NCI-H2227 (cell line): Measurements from ENCODE around the gene PRODH2.

Experiments used
- DNase-seq: peaks from one replicate; lab custom pipeline; 2025; ENCODE audit not compliant: unreplicated experiment; lab: John Stamatoyannopoulos, UW

The PRODH2 gene, protein sequence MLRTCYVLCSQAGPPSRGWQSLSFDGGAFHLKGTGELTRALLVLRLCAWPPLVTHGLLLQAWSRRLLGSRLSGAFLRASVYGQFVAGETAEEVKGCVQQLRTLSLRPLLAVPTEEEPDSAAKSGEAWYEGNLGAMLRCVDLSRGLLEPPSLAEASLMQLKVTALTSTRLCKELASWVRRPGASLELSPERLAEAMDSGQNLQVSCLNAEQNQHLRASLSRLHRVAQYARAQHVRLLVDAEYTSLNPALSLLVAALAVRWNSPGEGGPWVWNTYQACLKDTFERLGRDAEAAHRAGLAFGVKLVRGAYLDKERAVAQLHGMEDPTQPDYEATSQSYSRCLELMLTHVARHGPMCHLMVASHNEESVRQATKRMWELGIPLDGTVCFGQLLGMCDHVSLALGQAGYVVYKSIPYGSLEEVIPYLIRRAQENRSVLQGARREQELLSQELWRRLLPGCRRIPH

DNA sequence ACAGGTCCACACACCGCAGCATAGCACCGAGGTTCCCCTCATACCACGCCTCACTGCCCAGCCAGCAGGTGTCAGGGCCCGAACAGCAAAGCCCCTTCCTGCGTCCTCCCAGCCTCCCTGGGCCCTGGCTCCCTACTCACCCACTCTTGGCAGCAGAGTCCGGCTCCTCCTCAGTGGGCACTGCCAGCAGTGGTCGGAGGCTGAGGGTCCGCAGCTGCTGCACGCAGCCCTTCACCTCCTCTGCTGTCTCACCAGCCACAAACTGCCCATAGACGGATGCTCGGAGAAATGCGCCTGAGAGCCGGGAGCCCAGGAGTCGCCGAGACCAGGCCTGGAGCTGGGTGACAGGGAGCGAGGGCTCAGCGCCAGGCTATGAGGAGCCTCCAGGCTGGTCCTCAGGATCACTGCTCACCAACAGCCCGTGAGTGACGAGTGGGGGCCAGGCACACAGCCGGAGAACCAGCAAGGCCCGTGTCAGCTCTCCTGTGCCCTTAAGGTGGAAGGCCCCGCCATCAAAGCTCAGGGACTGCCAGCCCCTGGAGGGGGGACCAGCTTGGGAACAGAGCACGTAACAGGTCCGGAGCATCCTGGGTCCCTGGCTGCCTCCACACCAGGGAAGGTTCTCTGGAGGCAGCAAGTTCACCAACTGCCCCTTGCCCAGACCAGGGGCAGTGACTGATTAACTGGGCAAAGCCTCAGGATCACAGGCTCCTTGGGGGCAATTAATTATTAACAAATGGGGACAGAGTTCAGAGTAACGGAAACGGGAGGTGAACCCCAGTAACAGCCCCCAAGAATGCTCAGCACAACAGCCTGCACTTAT, at the start of gene PRODH2:
Gene PRODH2, minus strand, starts transcription at position 626 of the 823 bp plus-strand sequence. Its CDS starts 40 bp downstream, at position 586.
- DNase-seq, result no peak

DNA sequence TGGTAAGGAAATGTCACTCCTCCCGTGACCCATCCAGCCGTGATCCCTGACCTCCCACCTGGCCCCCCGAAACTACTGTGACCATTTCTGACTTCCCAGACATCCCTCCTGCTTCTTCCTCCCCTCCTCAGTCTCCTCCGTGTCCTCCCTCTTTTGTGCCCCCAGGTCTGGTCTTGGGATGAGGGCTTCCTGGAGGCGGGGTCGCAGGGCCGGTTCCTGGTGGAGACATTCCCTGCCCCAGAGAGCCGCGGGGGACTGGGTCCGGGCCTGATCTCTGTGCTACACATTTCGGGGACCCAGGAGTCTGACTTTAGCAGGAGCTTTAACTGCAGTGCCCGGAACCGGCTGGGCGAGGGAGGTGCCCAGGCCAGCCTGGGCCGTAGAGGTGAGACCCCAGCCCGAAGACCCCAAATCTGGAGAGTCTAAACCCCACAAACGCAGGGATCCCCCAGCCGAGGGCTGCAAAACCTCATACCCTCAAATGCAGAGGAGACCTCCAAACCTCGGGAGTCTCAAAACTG, 49.1 kb upstream of the PRODH2 start:
- DNase-seq, result no peak

DNA sequence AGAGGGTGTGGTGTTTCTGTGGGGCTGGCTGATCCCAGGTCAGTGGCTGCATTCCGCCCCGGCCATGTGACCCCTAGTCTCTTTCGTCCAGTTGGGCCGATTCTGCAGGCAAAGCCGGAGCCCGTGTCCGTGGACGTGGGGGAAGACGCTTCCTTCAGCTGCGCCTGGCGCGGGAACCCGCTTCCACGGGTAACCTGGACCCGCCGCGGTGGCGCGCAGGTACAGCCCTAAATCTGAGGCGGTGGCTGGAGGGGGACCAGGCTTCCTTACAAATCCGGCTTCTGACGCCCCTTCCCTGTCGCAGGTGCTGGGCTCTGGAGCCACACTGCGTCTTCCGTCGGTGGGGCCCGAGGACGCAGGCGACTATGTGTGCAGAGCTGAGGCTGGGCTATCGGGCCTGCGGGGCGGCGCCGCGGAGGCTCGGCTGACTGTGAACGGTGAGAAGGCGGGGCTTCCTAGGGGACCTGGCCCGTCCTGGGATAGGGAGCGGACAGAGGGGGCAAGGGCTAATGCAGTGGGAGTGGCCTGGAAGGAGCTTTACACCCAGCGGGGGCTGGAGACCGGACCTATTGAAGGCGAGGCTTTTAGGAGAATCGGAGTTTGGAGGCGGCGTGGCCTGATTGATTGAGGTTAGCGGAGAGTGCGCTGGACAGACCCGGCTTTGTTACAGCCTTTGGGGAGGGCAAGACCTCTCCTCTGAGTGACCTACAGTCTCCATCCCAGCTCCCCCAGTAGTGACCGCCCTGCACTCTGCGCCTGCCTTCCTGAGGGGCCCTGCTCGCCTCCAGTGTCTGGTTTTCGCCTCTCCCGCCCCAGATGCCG, 48.4 kb upstream of the PRODH2 start:
- no peak for DNase-seq

DNA sequence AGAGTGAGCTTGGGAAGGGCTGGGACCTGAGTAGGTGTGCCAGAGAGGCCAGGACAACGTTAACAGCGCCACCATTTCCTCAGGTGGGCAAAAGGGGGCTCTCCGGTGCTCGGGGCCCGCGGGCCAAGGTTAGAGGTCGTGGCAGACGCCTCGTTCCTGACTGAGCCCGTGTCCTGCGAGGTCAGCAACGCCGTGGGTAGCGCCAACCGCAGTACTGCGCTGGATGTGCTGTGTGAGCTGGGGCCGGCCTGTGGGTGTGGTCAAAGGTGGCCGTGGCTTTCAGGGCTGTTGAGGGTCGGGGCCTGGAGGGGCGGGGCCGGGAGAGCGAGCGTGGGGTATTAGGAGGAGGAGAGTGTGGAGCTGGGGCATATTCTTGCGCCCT, 47.8 kb upstream of the PRODH2 start:
- no peak for DNase-seq

DNA sequence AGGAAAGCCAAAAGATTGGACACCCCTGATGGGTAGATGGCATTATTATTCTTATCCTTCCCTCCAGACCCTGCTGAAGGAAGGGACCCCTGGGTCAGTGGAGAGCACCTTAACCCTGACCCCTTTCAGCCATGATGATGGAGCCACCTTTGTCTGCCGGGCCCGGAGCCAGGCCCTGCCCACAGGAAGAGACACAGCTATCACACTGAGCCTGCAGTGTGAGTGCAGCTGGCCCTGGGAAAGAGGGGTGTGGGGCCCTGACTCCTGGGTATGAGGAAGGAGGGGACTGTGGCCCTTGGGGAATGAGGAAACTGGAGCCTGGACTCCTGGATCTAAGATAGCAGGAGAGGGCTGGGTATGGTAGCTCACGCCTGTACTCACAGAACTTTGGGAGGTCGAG, 46.8 kb upstream of the PRODH2 start:
- no peak for DNase-seq

DNA sequence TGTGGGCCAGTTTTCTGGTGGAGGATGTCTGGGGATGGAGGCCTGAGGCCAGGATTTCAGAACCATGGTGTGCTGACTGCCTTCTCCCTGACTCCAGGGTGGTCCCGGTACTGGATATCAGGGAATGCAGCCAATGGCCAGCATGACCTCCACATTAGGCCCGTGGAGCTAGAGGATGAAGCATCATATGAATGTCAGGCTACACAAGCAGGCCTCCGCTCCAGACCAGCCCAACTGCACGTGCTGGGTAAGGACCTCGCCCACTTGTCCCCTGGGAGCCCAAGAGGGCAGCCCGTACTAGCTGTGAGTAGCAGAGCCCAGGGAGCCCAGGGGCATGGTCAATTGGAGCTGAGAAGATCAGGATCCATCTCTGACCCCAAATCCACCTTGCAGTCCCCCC, 45.7 kb upstream of the PRODH2 start:
- no peak for DNase-seq

DNA sequence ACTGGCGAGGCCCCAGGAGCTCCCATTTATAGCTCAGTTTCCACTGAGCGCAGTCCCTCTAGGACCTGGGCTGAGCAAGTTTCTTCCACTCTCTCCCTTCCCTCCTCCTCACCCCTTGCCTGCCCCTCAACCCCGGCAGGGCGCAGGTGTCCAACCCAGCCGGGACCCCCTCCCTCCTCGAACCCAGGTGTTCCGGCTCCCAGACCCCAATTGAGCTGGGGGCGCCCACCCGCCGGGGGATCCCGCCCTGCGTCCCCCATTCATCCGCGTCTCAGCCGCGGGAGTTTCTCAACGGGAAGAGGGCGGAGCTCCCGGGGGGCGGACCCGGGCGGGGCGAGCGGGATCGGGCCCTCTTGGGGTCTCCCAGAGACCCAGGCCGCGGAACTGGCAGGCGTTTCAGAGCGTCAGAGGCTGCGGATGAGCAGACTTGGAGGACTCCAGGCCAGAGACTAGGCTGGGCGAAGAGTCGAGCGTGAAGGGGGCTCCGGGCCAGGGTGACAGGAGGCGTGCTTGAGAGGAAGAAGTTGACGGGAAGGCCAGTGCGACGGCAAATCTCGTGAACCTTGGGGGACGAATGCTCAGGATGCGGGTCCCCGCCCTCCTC, 44.0 kb upstream of the PRODH2 start, which contains the start of gene KIRREL2:
Gene KIRREL2, plus strand, starts transcription at position 366 of the 604 bp plus-strand sequence. Its CDS starts 209 bp downstream, at position 575.
- DNase-seq, result peak; percentile 92

DNA sequence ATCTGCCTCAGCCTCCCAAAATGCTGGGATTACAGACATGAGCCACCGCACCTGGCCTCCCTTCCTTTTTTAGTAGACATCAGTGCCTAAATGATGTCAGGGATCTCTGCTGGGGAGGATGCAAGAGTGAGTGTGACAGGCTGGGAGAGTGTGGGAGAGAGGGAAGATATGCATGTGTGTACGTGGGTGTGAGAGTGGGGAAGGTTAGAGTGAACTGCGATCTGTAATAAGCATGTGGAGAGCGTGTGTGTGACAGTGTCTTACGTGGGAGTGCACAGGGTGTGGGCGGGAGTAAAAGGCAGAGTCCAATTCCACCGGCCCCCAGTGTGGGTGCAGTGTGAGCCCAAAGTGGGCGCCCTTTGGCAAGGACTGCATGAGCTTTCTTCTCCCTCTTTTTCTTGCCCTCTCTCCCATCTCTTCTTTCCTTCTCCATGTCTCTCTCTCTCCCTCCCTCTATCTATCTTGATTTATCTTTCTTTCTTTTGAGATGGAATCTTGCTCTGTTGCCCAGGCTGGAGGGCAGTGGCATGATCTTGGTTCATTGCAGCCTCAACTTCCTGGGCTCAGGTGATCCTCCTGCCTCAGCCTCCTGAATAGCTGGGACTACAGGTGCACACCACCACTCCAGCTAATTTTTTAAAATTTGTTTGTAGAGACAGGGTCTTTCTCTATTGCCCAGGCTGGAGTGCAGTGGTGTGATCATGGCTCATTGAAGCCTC, 40.6 kb upstream of the PRODH2 start:
- DNase-seq, result no peak

DNA sequence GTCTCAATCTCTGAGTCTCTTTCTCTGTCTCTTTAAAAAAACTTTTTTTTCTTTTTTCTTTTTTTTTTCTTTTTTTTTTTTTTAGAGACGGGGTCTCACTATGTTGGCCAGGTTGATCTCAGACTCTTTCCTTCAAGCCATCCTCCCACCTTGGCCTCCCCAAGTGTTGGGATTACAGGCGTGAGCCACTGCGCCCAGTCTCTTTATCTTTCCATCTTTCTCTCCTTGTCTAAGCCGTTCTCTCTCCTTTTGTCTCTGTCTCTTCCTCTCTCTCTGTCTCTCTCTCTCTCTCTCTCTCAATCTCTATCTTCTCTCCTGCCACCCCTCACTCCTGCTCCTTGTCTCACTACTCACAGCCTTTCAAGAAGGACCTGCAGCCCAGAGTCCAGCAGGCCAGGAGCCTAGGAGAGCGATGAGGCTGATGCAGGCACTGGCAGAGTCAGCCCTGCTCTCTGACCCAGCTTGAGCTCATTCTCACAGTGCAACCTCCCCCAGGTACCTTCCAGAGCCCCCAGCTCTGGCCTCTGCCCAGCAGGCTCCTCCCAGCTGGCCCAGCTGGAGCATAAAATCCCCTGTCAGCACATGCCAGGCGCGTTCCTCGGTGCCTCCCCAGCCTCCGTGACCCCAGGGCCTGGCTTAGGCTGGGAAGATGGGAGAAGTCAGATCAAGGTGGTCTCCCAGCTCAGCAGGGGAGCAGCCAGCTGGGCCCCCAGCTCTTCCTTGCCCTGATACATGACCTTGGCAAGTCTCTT, 39.6 kb upstream of the PRODH2 start, which contains the start of gene NPHS1:
Gene NPHS1, minus strand, starts transcription at position 476 of the 752 bp plus-strand sequence. CDS start 667 bp downstream, outside the sequence.
- DNase-seq, result peak; percentile 61

DNA sequence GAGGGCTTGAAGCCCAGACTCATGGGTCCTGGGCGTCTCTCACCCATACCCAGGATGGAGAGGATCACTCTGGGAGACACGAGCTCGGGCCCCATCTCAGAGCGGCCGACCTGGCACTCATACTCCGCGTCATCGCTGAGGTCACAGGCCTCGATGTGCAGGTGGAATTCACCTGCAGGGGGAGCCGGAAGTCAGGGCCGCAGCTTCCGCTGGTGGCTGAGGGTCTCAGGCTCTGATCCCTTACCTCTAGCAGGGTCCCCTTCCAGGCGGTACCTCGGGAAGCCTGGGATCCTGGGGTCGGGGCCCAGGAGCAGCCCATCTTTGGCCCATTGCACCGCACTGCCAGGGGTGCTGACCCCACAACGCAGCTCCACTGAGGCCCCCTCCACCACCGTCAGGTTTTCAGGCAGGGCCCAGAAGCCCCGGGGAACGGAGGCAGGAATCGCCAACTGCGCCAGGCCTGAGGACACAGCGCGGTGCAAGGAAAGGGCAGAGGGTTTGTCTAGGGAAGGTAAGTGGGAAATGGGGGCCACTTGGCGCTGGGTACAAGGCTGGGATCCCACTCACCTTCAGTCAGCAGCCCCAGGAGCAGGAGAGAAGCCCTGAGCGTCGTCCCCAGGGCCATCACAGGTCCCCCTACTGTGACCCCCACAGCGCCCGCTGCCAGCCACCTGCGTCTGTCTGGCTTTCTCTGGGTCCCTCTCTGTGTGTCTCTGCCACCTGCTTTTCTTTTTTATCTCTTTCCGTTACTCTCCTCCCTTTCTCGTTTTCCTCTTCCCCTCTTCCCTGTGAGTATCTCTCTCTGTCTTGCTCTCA, 38.8 kb upstream of the PRODH2 start:
- DNase-seq, result no peak

DNA sequence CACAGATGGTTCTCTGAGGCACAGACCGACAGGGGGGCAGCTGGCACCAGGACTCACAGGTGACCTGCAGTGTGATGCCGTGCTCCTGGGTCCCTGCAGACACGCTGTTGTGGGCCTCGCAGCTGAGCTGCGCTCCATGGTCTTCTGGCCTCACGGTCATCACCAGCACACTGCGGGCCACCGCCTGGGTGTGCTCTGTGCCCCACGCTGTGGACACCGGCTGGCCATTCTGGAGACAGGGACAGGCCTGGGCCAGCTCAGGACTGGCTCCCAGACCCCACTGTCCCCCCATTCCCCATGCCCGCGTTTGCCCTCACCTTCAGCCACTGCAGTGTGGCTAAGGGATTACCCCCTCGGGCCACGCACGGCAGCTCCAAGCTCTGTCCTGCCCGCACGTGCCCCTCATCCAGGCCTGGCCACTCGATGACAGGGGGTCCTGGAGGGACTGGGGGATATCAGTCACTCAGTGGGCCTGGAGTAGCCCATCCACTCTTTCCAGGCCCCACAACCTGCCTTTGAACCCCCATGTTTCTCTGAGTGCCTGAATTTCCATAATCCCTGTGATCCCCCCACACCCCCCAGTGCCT, 36.4 kb upstream of the PRODH2 start:
- no peak for DNase-seq

DNA sequence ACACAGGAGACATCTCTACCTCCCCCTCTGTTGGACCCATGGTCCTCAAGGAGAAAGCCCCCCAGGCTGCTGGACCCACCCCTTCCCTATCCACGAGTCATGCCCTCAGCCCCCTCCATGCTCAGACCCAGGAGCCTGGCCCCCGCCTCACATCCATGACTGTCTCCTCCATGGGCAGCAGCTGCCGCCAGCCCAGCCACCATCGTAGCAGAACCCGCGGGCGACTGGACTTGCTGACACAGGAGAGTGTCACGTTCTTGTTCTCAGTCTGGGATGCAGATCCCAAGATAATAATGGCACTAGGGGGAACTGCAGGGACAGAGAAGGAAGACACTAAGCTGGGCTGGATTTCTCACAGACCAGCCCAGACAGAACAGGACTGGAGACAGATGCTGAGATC, 35.8 kb upstream of the PRODH2 start:
- DNase-seq, result no peak

DNA sequence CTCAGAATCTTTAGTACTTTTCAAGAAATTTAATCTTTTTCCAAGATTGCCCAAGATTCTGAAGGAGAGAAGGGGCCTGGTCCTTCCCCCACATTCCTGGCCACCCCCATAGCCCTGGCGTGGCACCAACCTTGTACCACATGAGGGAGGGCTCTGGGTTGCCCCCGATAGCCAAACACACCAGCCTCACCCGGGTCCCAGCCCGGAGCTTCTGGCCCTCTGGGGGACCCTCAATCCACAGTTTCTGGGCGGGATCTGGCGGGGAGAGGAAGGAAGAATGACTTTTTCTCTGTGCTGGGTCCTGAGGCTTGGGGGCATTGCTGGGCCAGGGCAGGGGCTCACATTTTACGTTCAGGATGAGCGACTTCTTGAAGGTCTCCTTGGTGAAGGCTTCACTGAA, 35.3 kb upstream of the PRODH2 start:
- DNase-seq, result no peak

DNA sequence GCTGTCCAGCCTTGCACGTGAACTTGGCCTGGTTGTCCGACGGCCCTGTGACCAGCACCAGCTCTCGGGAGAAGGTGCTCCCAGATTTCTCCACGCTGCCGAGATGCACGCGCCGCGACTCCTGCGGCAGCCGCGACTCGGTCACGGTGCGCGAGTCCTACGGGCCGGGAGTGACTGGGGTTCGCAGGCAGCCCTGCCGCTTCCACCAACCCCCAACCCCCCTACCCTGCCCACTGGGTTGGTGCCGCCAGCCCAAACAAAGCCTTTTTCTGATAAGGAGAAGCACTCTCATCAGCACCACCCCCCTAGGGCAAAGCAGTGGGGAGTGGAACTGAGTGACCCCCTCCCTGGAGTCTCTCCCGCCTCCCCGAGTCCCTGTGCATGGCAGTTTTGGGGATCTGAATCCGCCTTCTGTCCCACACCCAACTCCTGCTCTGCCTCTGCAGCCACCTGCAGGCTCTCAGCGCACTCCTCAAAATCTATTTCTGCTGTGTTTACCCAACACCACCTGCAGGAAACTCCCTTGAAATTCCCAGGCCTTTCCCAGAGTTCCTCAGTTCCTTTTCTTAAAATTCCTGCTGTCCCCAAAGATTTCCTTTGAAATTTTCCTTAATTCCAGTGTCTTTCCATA, 33.5 kb upstream of the PRODH2 start:
- peak; percentile 75 for DNase-seq

DNA sequence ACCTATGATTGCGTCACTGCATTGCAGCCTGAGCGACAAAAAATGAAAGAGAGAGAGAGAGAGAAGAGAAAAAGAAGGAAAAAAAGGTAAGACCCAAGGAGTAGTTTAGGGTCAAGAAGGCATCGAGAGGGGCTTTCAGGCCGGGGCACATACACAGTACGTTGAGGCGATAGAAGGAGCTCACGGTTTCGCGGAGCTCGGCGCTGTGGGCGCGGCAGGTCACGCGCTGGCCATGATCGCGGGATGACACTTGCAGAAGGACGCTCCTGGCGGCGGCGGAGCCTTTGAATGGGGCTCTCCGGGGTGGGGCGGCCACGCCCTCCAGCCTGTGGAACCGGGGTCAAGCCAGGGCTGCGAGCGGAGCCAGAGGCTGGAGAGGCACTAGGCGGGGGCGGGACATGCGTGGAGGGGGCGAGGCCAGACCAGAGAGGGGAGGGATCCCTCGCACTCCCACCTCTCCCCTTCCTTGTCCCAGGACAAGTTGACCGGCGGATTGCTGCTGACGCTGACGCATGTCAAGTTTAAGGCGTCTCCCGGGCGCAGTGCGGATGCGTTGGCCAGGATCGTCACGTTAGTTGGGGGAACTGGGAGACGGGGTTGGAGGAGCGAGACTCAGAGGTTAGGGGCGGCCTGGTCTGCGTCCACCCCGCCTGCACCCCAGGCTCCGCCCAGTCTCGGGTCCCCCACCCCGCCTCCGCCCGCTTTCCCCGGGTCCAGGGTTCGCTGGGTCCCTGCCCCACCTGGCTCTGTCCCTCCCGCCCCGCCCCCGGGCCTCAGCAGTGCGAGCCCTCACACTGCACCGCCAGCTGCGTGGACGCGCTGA, 32.8 kb upstream of the PRODH2 start:
- peak; percentile 87 for DNase-seq

DNA sequence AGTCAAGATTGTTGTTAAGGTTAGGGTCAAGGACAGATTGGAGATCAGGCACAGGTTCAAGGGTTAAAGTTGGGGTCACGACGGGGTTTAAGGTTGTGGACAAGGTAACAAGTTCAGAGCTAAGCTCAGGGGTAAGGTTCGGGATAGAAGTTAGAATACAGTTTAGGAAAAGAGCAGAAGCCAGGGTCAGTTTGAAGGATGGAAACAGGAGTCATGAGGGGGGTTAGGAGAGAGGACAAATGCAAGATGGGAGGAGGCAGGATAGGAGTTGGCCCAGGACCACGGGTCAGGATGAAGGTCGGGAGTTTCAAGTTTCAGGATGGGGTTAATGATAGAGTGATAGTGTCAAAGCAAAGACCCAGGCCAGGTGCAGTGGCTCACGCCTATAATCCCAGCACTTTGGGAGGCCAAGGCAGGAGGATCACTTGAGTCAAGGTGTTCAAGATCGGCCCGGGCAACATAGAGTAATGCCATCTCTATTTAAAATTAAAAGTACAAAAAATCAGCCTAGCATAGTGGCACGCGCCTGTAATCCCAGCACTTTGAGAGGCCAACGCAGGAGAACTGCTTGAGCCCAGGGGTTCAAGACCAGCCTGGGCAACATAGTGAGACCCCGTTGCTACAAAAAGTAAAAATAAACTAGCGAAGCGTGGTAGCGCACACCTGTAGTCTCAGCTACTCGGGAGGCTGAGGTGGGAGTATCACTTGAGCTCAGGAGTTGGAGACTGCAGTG, 32.0 kb upstream of the PRODH2 start:
- DNase-seq, result no peak
